ENCODE data around the gene ZNF362. TPM values are rescaled to one million over a fixed set of nuclear protein-coding genes. Genes with fewer than 3 reads are reported as not detected.

Gene ZNF362
- total RNA-seq, 2 donors from 2014 or later = 27.4 to 41.5 TPM

DNA sequence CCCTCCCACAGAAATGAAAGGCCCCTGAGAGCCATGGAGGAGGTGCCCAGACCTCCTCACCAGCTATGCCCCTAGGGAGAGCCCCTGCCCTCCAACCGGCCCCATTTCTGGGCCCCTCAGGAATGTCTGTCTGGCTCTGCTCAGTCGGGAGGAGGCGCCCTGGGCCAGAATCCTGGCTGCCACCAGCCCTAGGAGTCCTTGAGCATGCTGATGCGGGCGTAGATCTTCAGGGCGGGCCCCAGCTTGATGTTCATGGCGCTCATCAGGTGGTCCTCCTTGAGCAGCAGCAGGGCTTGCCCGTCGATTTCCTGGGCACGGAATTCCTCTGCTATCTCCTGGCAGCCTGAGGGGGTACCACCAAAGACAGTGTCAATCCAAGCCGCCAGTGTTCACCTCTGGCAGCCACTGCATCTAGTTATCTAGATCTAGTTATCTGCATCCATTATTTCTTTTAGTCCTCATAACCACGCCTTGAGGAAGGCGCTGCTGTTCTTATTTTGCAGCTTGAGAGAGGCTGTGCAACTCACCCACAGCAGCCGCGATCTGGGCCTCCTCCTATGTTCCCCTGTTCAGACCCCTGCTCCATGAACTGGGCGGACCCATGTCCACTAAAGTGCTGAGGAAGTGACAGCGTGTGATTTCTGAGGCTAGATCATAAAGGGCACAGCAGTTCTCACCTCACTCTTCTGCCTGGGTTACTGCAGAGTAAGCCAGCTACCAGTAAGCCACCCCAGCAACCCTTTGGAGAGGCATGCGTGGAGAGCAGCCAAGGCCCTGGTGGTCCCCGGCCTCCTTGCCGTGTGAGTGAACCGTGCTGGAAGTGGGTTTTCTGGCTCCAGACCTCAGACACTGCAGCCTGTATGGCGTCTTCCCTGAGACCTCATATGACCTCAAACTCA lies 68.6 kb downstream of the ZNF362 start:
- Histone ChIP-seq H3K9ac (ENCODE audit: extremely low read depth, low read length, poor library complexity, severe bottlenecking) (no peak overlapping the region), H3K27me3 (ENCODE audit: control insufficient read depth, insufficient read depth, low read length, poor library complexity, severe bottlenecking) (no peaks in the 10 kb centered on the region), H3K27ac (ENCODE audit: low read depth, low read length) (peak overlapping the region; percentile 56), H3K36me3 (ENCODE audit: control insufficient read depth, insufficient read depth, low read length) (peaks cover 64% of the 10 kb centered on the region), H3K4me1 (ENCODE audit: control insufficient read depth, insufficient read depth, low read length) (no peaks in the 10 kb centered on the region), H3K9me3 (ENCODE audit: control insufficient read depth, low read length) (no peaks in the 10 kb centered on the region), H3K4me3 (ENCODE audit: low read length) (no peak overlapping the region)
- TF ChIP-seq, protein P1, sequence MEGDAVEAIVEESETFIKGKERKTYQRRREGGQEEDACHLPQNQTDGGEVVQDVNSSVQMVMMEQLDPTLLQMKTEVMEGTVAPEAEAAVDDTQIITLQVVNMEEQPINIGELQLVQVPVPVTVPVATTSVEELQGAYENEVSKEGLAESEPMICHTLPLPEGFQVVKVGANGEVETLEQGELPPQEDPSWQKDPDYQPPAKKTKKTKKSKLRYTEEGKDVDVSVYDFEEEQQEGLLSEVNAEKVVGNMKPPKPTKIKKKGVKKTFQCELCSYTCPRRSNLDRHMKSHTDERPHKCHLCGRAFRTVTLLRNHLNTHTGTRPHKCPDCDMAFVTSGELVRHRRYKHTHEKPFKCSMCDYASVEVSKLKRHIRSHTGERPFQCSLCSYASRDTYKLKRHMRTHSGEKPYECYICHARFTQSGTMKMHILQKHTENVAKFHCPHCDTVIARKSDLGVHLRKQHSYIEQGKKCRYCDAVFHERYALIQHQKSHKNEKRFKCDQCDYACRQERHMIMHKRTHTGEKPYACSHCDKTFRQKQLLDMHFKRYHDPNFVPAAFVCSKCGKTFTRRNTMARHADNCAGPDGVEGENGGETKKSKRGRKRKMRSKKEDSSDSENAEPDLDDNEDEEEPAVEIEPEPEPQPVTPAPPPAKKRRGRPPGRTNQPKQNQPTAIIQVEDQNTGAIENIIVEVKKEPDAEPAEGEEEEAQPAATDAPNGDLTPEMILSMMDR (conservative IDR thresholded peaks at IDR 0.05) = no peak
- H3K4me1 Mint-ChIP-seq = no peaks in the 10 kb centered on the region
- no peaks in the 10 kb centered on the region for H3K9me3 Mint-ChIP-seq
- peaks cover 63% of the 10 kb centered on the region for H3K36me3 Mint-ChIP-seq (ENCODE audit: low read depth)
- H3K4me3 Mint-ChIP-seq = no peak overlapping the region
- peaks cover 2% of the 10 kb centered on the region for H3K27me3 Mint-ChIP-seq (ENCODE audit: insufficient read depth)
- 93 to 95% methylated on average over 21 to 22 of the region's 22 CpGs for WGBS, 2 experiments (ENCODE audit: insufficient coverage in 1 of 2, insufficient read length in 1 of 2)
- no peak overlapping the region for H3K27ac Mint-ChIP-seq
- no peak for DNase-seq

DNA sequence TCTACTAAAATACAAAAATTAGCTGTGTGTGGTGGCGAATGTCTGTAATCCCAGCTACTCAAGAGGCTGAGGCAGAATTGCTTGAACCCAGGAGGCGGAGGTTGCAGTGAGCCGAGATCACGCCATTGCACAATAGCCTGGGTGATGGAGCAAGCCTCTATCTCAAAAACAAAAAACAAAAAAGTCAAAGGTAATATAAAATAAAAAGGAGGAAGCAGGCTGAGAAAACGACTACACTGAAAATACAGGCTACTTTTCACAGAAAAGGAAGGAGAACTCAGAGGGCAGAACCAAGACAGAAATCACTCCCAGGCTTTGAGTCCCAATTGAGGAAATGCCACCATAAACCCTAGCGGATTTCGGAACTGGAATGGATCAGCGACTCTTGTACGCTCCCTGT lies 70.5 kb downstream of the ZNF362 start:
- DNase-seq = no peak
- Mint-ChIP-seq H3K4me3 (no peak overlapping the region), H3K4me1 (no peaks in the 10 kb centered on the region), H3K36me3 (ENCODE audit: low read depth) (peaks cover 82% of the 10 kb centered on the region), H3K9me3 (no peaks in the 10 kb centered on the region), H3K27me3 (ENCODE audit: insufficient read depth) (peaks cover 2% of the 10 kb centered on the region), H3K27ac (no peak overlapping the region)
- no peaks in the 10 kb centered on the region for H3K9me3 ChIP-seq (ENCODE audit: control insufficient read depth, low read length)
- H3K27me3 ChIP-seq (ENCODE audit: control insufficient read depth, insufficient read depth, low read length, poor library complexity, severe bottlenecking) = no peaks in the 10 kb centered on the region
- 96% methylated on average over 5 to 9 of the region's 9 CpGs for WGBS, 2 experiments (ENCODE audit: insufficient coverage in 1 of 2, insufficient read length in 1 of 2)
- H3K4me1 ChIP-seq (ENCODE audit: control insufficient read depth, insufficient read depth, low read length) = no peaks in the 10 kb centered on the region
- no peak overlapping the region for H3K27ac ChIP-seq (ENCODE audit: low read depth, low read length)
- TF ChIP-seq, protein P1 (conservative IDR thresholded peaks at IDR 0.05) = no peak
- peaks cover 82% of the 10 kb centered on the region for H3K36me3 ChIP-seq (ENCODE audit: control insufficient read depth, insufficient read depth, low read length)
- H3K4me3 ChIP-seq (ENCODE audit: low read length) = no peak overlapping the region
- no peak overlapping the region for H3K9ac ChIP-seq (ENCODE audit: extremely low read depth, low read length, poor library complexity, severe bottlenecking)

DNA sequence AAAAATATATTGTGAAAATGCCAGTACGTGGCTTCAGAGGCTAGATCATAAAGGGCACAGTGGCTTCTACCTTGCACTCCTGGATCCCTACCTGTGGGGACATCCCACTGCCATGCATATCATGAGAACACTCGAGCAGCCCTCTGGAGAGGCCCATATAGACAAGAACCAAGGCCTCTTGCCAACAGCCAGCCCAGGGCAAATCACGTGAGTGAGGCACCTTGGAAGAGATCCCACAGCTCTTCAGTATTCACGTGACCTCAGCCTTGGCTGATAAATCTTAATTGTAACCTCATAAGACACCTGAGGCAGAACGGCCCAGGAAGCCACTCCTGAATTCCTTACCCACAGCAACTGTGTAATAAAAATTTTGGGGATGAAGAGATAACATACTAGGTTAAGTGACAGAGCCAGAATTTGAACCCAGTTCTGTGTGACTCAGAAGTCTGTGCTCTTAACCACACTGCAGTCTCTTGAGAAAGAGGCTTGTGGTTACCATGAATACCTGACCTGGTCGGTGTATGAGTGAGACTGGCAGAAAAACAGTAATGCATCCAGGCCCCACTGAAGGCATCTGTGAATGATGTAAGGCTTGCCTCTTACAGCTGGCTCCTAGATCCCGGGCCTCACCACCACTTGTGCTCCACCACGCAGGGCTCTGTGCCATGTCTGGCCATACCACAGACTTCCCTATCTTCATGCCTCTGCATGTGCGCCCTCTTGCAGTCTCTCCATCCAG lies 71.5 kb downstream of the ZNF362 start:
- H3K27ac ChIP-seq (ENCODE audit: low read depth, low read length) = no peak overlapping the region
- no peaks in the 10 kb centered on the region for H3K4me1 ChIP-seq (ENCODE audit: control insufficient read depth, insufficient read depth, low read length)
- no peak overlapping the region for H3K9ac ChIP-seq (ENCODE audit: extremely low read depth, low read length, poor library complexity, severe bottlenecking)
- Mint-ChIP-seq H3K4me3 (no peak overlapping the region), H3K36me3 (ENCODE audit: low read depth) (peaks cover 89% of the 10 kb centered on the region), H3K4me1 (no peaks in the 10 kb centered on the region), H3K27ac (no peak overlapping the region), H3K9me3 (no peaks in the 10 kb centered on the region), H3K27me3 (ENCODE audit: insufficient read depth) (peaks cover 2% of the 10 kb centered on the region)
- no peak overlapping the region for H3K4me3 ChIP-seq (ENCODE audit: low read length)
- H3K9me3 ChIP-seq (ENCODE audit: control insufficient read depth, low read length) = no peaks in the 10 kb centered on the region
- H3K27me3 ChIP-seq (ENCODE audit: control insufficient read depth, insufficient read depth, low read length, poor library complexity, severe bottlenecking) = no peaks in the 10 kb centered on the region
- TF ChIP-seq, protein P1 (conservative IDR thresholded peaks at IDR 0.05) = no peak
- peaks cover 88% of the 10 kb centered on the region for H3K36me3 ChIP-seq (ENCODE audit: control insufficient read depth, insufficient read depth, low read length)
- no peak for DNase-seq
- WGBS, 2 experiments (ENCODE audit: insufficient coverage in 1 of 2, insufficient read length in 1 of 2) = 96 to 100% methylated on average over 6 to 9 of the region's 9 CpGs
